ENCODE data around the gene CNGA1.

CNGA1 gene

DNA sequence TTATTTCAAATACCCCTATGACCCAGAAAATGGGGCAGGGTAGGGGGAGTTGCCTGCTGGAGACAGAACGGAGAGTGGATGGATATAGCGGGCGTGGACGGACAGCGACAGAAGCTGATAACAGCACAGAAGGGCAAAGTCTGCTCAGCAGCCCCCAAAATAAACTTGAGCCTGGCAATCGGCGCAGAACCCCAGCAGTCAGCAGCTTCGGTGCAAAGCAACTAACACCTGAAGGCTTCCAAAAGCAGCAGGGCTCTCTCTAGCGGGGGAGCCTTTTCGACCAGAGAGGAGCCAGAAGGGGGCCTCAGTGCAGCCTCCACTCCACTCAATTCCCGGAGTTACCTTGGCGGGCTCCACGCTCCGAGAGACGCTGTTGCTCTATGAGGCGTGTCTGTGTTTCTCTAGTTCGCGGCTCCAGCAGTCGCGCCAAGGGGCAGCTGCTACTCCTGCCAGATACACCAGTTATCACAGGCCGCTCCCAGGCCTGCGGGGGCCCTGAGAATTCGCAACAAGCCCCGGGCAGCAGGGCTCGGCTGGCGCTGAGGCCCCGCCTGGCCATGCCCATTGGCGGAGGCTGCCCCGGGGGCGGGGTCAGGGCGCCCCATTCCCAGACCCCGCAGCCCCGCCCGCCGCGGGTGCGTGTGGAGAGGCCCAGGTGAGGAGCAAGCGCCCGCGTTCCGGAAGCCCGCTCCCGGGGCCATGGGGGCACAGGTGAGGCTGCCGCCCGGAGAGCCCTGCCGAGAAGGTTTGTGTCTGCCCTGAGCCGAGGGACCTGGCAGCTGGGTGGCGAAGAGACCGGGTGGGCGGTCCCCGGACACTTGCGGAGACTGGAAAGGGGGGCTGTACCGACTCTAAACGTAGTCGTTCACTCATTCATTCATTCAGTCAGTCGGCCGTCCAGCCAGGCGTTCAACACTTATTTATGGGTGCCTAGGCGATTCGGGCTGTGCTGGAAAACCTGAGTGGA, at the start of gene CNGA1, which contains the start of gene NIPAL1:
Gene CNGA1 (minus strand): TSS at position 541 of the 967 bp plus-strand sequence. CDS start 63,992 bp downstream, outside the sequence.
Gene NIPAL1 (plus strand): TSS at position 632 of the 967 bp plus-strand sequence. CDS start 68 bp downstream, at position 700.
- Histone ChIP-seq H3K4me3 (ENCODE audit: low read depth, low read length) (peak within 1 kb of the TSS; percentile 87), H3K4me1 (ENCODE audit: control insufficient read depth, insufficient read depth, low read length) (peaks cover 11% of the 10 kb centered on the region), H3K27me3 (ENCODE audit: control insufficient read depth, insufficient read depth, low read length) (peaks cover 9% of the 10 kb centered on the region), H3K36me3 (ENCODE audit: control insufficient read depth, insufficient read depth, low read length) (no peaks in the 10 kb centered on the region), H3K9me3 (ENCODE audit: control insufficient read depth, insufficient read depth, low read length) (no peaks in the 10 kb centered on the region), H3K9ac (ENCODE audit: low read depth, low read length) (peak within 1 kb of the TSS; percentile 49), H3K27ac (ENCODE audit: low read depth, low read length) (peak within 1 kb of the TSS; percentile 60)

DNA sequence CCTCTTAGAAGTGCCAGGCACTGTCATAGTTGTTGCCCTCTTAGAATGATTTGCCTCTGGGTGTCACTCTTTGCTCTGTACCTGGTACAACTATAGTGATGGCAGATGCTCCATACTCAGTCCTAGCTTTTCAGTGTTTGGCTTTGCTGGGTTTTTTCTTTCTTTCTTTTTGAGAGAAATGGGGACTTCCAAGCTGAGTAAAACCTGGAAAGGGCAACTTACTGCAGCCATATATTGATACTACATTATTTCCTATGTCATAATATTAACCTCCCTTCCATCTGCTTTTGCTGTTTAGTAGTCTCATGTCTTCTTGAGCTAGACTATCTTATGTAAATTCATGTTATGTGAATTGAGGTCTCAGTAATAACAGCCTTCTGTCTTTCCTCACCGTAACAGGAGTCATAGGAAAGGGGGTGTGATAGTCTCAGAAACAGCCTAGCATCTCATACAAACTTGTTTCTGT, 49.1 kb upstream of the CNGA1 start:
- Histone ChIP-seq H3K36me3 (ENCODE audit: control insufficient read depth, insufficient read depth, low read length) (no peaks in the 10 kb centered on the region), H3K27me3 (ENCODE audit: control insufficient read depth, insufficient read depth, low read length) (no peaks in the 10 kb centered on the region), H3K27ac (ENCODE audit: low read depth, low read length) (no peak overlapping the region), H3K4me1 (ENCODE audit: control insufficient read depth, insufficient read depth, low read length) (no peaks in the 10 kb centered on the region), H3K4me3 (ENCODE audit: low read depth, low read length) (no peak overlapping the region), H3K9ac (ENCODE audit: low read depth, low read length) (no peak overlapping the region), H3K9me3 (ENCODE audit: control insufficient read depth, insufficient read depth, low read length) (no peaks in the 10 kb centered on the region)

DNA sequence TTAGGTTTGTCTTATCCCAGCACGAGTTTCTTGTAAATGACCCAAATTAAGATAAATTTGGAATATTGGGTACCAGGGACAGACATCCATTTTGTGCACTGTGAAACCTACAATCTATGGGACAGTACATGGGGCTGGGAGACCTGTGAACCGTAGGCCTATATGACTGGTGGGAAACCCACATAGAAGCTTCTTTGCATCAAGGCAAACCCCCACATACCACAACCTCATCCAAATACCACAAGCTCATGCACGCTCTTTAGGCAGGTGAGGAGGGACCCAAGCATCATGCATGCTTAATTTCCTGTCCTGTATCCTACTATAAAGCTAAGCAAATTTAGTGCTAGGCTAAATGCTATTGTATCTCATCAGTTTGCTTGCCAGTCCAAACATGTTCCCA, 47.9 kb upstream of the CNGA1 start:
- Histone ChIP-seq H3K27ac (ENCODE audit: low read depth, low read length) (no peak overlapping the region), H3K4me1 (ENCODE audit: control insufficient read depth, insufficient read depth, low read length) (no peaks in the 10 kb centered on the region), H3K9me3 (ENCODE audit: control insufficient read depth, insufficient read depth, low read length) (no peaks in the 10 kb centered on the region), H3K36me3 (ENCODE audit: control insufficient read depth, insufficient read depth, low read length) (no peaks in the 10 kb centered on the region), H3K9ac (ENCODE audit: low read depth, low read length) (no peak overlapping the region), H3K4me3 (ENCODE audit: low read depth, low read length) (no peak overlapping the region), H3K27me3 (ENCODE audit: control insufficient read depth, insufficient read depth, low read length) (no peaks in the 10 kb centered on the region)

- Histone ChIP-seq H3K4me3 (ENCODE audit: low read depth, low read length) (no peak overlapping the region), H3K27me3 (ENCODE audit: control insufficient read depth, insufficient read depth, low read length) (no peaks in the 10 kb centered on the region), H3K27ac (ENCODE audit: low read depth, low read length) (no peak overlapping the region), H3K9me3 (ENCODE audit: control insufficient read depth, insufficient read depth, low read length) (peaks cover 4% of the 10 kb centered on the region; the same call in 1 of the 2 replicates), H3K9ac (ENCODE audit: low read depth, low read length) (no peak overlapping the region), H3K36me3 (ENCODE audit: control insufficient read depth, insufficient read depth, low read length) (no peaks in the 10 kb centered on the region), H3K4me1 (ENCODE audit: control insufficient read depth, insufficient read depth, low read length) (no peaks in the 10 kb centered on the region)
Measured at GRCh38 chr4:48058617-48059530, 42.4 kb upstream of the CNGA1 start.

GRCh38 chr4:48051078-48051477, 34.6 kb upstream of the CNGA1 start:
- no peak overlapping the region for H3K27ac ChIP-seq (ENCODE audit: low read depth, low read length)
- no peaks in the 10 kb centered on the region for H3K27me3 ChIP-seq (ENCODE audit: control insufficient read depth, insufficient read depth, low read length)
- no peak overlapping the region for H3K9ac ChIP-seq (ENCODE audit: low read depth, low read length)
- H3K4me3 ChIP-seq (ENCODE audit: low read depth, low read length), result no peak overlapping the region
- no peaks in the 10 kb centered on the region for H3K9me3 ChIP-seq (ENCODE audit: control insufficient read depth, insufficient read depth, low read length)
- H3K4me1 ChIP-seq (ENCODE audit: control insufficient read depth, insufficient read depth, low read length), result no peaks in the 10 kb centered on the region
- H3K36me3 ChIP-seq (ENCODE audit: control insufficient read depth, insufficient read depth, low read length), result no peaks in the 10 kb centered on the region

- no peaks in the 10 kb centered on the region for H3K27me3 ChIP-seq (ENCODE audit: control insufficient read depth, insufficient read depth, low read length)
- no peaks in the 10 kb centered on the region for H3K9me3 ChIP-seq (ENCODE audit: control insufficient read depth, insufficient read depth, low read length)
- no peak overlapping the region for H3K27ac ChIP-seq (ENCODE audit: low read depth, low read length)
- H3K4me3 ChIP-seq (ENCODE audit: low read depth, low read length), result no peak overlapping the region
- H3K4me1 ChIP-seq (ENCODE audit: control insufficient read depth, insufficient read depth, low read length), result no peaks in the 10 kb centered on the region
- no peak overlapping the region for H3K9ac ChIP-seq (ENCODE audit: low read depth, low read length)
- H3K36me3 ChIP-seq (ENCODE audit: control insufficient read depth, insufficient read depth, low read length), result no peaks in the 10 kb centered on the region
Measured at GRCh38 chr4:48049483-48049882, 33.0 kb upstream of the CNGA1 start.

GRCh38 chr4:48047896-48048295, 31.4 kb upstream of the CNGA1 start:
- Histone ChIP-seq H3K4me1 (ENCODE audit: control insufficient read depth, insufficient read depth, low read length) (peaks cover 7% of the 10 kb centered on the region; the same call in 1 of the 2 replicates), H3K27me3 (ENCODE audit: control insufficient read depth, insufficient read depth, low read length) (no peaks in the 10 kb centered on the region), H3K36me3 (ENCODE audit: control insufficient read depth, insufficient read depth, low read length) (no peaks in the 10 kb centered on the region), H3K27ac (ENCODE audit: low read depth, low read length) (no peak overlapping the region), H3K9me3 (ENCODE audit: control insufficient read depth, insufficient read depth, low read length) (no peaks in the 10 kb centered on the region), H3K9ac (ENCODE audit: low read depth, low read length) (no peak overlapping the region), H3K4me3 (ENCODE audit: low read depth, low read length) (no peak overlapping the region)

DNA sequence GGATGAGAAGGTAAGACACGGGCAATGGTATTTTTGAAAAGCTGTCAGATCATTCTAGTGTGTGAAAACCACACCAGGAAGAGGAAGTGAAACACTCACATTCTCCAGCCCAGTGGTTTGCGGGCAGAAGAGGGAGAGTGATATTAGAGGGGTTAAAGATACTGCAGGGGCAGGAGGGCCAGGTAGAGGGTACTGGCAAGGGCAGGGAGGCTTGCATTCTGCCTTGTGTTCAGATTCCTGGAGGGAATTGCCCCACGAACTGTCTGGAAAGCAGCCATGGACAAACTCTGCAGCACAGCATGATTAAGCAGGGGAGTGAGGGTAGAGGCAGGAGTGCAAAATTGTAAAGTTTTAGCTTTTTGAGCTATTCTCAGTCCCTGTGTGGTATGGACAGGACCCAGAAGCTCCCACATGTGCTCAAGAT, 31.0 kb upstream of the CNGA1 start:
- peaks cover 11% of the 10 kb centered on the region for H3K4me1 ChIP-seq (ENCODE audit: control insufficient read depth, insufficient read depth, low read length)
- no peak overlapping the region for H3K9ac ChIP-seq (ENCODE audit: low read depth, low read length)
- H3K27me3 ChIP-seq (ENCODE audit: control insufficient read depth, insufficient read depth, low read length), result no peaks in the 10 kb centered on the region
- H3K27ac ChIP-seq (ENCODE audit: low read depth, low read length), result no peak overlapping the region
- H3K9me3 ChIP-seq (ENCODE audit: control insufficient read depth, insufficient read depth, low read length), result no peaks in the 10 kb centered on the region
- no peak overlapping the region for H3K4me3 ChIP-seq (ENCODE audit: low read depth, low read length)
- H3K36me3 ChIP-seq (ENCODE audit: control insufficient read depth, insufficient read depth, low read length), result no peaks in the 10 kb centered on the region

DNA sequence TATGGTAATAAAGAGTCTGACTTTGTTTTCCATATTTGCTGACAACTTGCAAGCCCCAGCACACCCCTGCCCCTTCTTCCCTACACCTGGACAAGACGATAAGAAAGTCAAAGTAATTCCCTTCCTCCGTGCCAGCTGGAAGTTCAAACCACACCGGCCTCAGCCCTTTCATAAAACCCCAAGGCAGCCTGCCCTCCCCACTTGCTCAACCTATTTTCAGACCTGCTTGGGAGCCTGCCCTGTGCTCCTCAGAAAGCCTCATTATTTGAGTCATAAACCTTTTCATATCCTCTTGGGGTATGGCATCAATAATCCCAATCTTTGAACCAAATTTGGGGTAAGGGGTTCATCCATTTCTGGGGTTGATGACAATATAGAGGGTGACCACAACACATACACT, 29.6 kb upstream of the CNGA1 start:
- Histone ChIP-seq H3K4me3 (ENCODE audit: low read depth, low read length) (no peak overlapping the region), H3K27ac (ENCODE audit: low read depth, low read length) (no peak overlapping the region)

DNA sequence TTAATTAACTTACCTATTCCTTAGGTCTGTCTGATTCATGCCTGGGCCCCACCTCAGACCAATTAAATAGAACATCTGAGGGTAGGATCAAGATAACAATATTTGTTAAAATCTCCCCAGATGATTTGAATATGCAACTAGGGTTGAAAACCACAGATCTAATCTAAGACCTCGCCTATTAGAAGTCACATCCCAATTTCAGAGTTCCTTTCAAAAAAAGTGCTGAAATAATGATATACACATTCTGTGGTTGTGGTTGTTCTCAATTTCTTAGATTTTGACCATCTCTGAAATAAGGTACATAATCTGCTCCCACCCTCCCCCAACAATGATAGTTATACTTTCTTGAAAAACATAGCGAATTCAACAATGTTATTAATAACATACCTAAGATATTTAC, 27.8 kb upstream of the CNGA1 start:
- H3K36me3 ChIP-seq (ENCODE audit: control insufficient read depth, insufficient read depth, low read length), result no peaks in the 10 kb centered on the region
- no peak overlapping the region for H3K27ac ChIP-seq (ENCODE audit: low read depth, low read length)
- H3K9me3 ChIP-seq (ENCODE audit: control insufficient read depth, insufficient read depth, low read length), result no peaks in the 10 kb centered on the region
- peaks cover 15% of the 10 kb centered on the region for H3K4me1 ChIP-seq (ENCODE audit: control insufficient read depth, insufficient read depth, low read length)
- no peaks in the 10 kb centered on the region for H3K27me3 ChIP-seq (ENCODE audit: control insufficient read depth, insufficient read depth, low read length)
- no peak overlapping the region for H3K4me3 ChIP-seq (ENCODE audit: low read depth, low read length)
- H3K9ac ChIP-seq (ENCODE audit: low read depth, low read length), result no peak overlapping the region

More for the DNA sequence above, 29.6 kb upstream of the CNGA1 start:
- Histone ChIP-seq H3K9me3 (ENCODE audit: control insufficient read depth, insufficient read depth, low read length) (no peaks in the 10 kb centered on the region), H3K27me3 (ENCODE audit: control insufficient read depth, insufficient read depth, low read length) (no peaks in the 10 kb centered on the region), H3K4me1 (ENCODE audit: control insufficient read depth, insufficient read depth, low read length) (peaks cover 15% of the 10 kb centered on the region), H3K36me3 (ENCODE audit: control insufficient read depth, insufficient read depth, low read length) (no peaks in the 10 kb centered on the region), H3K9ac (ENCODE audit: low read depth, low read length) (no peak overlapping the region)
